A549 treated with Mapracorat at 1 μM for 4 hours (cell line): ENCODE results near the gene PDPK1. TPM values are rescaled to one million over a fixed set of nuclear protein-coding genes. Genes with fewer than 3 reads are reported as not detected.

Source experiments
- total RNA-seq: library from RNA; stranded (reverse); fragments of 200-300 nt; extraction: Qiagen RNA extraction; gene quantifications from 5 replicates; pipeline ENCODE4 v1.2.3, GENCODE V29; 2022

PDPK1 gene
- 19.3 to 24.0 TPM (median 22.2 TPM) in 5 replicates for total RNA-seq

DNA sequence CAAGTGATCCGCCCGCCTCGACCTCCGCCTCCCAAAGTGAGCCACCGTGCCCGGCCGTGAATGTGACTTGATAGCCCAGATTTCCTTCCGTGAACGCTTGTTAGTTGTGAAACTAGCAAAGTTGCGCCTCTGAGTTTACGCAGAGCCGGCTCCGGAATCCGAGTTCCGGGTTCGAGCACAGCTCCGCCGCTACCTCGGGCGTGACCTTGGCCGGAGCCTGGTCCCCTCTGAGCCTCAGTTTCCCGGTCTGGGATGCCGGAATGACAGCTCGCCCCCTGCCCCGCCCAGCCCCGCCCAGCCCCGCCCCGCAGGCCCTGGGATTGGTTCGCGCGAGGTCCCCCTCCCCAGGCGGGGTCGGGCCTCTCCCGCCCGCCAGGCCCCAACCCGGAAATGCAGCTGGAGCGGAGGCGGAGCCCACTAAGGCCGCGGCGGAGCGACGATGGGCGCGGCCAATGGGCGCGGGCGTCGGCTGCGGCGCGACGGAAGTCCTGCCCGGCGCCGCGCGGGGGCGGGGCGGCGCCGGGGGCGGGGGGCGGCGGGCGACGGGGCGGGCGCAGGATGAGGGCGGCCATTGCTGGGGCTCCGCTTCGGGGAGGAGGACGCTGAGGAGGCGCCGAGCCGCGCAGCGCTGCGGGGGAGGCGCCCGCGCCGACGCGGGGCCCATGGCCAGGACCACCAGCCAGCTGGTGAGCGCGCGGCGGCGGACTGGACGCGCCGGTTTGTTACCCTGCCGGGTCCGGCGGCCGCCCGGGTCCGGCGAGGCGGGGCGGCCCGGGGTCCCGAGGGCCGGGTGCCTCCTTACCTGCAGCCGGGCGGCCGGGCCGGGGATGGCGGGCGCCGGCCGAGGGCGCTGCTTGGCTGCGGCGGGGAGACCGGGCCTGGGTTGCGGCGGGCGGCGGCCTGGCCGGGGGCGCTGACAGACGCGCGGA lies at the start of gene PDPK1:
Gene PDPK1, plus strand, starts transcription at position 571 of the 929 bp plus-strand sequence. Its CDS starts 92 bp downstream, at position 663.

GRCh38 chr16:2513405-2514332 lies 24.2 kb upstream of the PDPK1 start, which contains the start of gene ATP6V0C:
ATP6V0C (plus strand) TSS chr16:2513952; CDS start chr16:2514104, 152 bp downstream.

DNA sequence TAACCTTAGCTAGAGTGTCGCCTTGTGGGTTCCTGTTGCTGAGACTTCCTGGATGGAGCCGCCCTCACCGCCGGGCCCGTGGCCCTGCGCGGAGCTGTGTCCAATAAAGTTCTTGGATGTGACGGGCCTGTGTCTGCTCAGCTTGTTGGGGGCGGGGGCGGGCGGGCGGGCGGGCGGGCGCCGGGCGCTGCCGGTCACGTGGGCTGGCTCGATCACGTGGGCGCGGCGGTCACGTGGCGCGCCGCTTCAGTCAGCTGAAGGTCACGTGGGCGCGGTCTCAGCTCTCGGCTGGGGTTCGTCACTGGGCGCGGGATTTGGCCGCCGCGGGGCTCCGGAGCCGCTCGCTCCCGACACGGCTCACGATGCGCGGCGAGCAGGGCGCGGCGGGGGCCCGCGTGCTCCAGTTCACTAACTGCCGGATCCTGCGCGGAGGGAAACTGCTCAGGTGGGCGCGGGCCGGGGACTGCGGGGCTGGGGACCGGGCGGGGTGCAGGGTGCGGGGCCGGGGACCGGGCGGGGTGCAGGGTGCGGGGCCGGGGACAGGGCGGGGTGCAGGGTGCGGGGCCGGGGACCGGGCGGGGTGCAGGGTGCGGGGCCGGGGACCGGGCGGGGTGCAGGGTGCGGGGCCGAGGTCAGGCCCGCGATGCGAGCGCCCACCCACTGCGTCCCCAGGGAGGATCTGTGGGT lies 17.6 kb upstream of the PDPK1 start, which contains the start of gene AMDHD2:
Gene AMDHD2, plus strand, starts transcription at position 275 of the 687 bp plus-strand sequence. Its CDS starts 88 bp downstream, at position 363.

DNA sequence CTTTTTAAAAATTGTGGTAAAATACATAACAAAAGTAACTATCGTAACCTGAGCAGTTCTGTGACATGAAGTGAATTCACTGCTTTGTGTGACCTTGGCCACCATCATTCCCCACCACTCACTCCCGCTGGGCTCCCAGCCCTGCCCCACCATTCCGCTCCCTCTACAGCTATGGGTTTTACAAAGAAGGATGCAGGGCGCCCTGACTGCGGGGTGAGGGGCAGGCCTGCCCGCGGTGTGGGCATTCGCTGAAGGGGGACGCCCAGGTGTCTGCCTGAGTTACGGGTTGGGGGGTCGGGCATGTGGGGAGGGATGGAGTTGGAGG lies 6.5 kb upstream of the PDPK1 start, which contains the start of gene CEMP1:
Gene CEMP1, minus strand, starts transcription at position 38 of the 325 bp plus-strand sequence. CDS start 335 bp downstream, outside the sequence.

Other genes with a start within 250 kb of the PDPK1 start
- 14.5 to 21.9 TPM (median 20.1 TPM) in 5 replicates for gene ABCA3, start 197.3 kb upstream of the PDPK1 start, total RNA-seq
- gene CCNF, start 108.6 kb upstream of the PDPK1 start, total RNA-seq = 19.4 to 24.5 TPM (median 22.6 TPM) in 5 replicates
- 15.1 to 24.1 TPM (median 18.4 TPM) in 5 replicates for gene TEDC2, start 77.9 kb upstream of the PDPK1 start, total RNA-seq
- gene NTN3, start 66.7 kb upstream of the PDPK1 start, total RNA-seq = 0.13 TPM in 1 of 5 replicates, not detected in the others
- 4.8 to 8.2 TPM (median 7.5 TPM) in 5 replicates for gene TBC1D24, start 62.9 kb upstream of the PDPK1 start, total RNA-seq
- 141 to 296 TPM (median 231 TPM) in 5 replicates for gene ATP6V0C, start 24.1 kb upstream of the PDPK1 start, total RNA-seq
- 14.0 to 31.4 TPM (median 25.0 TPM) in 5 replicates for gene AMDHD2, start 17.6 kb upstream of the PDPK1 start, total RNA-seq
- not detected in 5 replicates for gene CEMP1, start 6.6 kb upstream of the PDPK1 start, total RNA-seq
- gene KCTD5, start 144.5 kb downstream of the PDPK1 start, total RNA-seq = 34.0 to 45.4 TPM (median 42.5 TPM) in 5 replicates
- 1.2 to 1.9 TPM (median 1.3 TPM) in 5 replicates for gene PRSS27, start 182.2 kb downstream of the PDPK1 start, total RNA-seq
- 334 to 476 TPM (median 408 TPM) in 5 replicates for gene SRRM2, start 214.6 kb downstream of the PDPK1 start, total RNA-seq
- 484 to 531 TPM (median 518 TPM) in 5 replicates for gene ELOB, start 239.3 kb downstream of the PDPK1 start, total RNA-seq
- gene PRSS33, start 249.5 kb downstream of the PDPK1 start, total RNA-seq = not detected in 5 replicates